Keratinocyte (primary cell): ENCODE results near the gene ANAPC1. TPM values are rescaled to one million over a fixed set of nuclear protein-coding genes. Genes with fewer than 3 reads are reported as not detected.
"Not testable (repeated sequence)": the region's sequence is repeated elsewhere in the genome, so short reads cannot be mapped to it uniquely, and the experiment has no call there.

ENCODE experiments used
- DNase-seq: peaks from one replicate; pipeline ENCODE4 v3.0.0-alpha.2; 2011; ENCODE audit warnings: low read depth, missing footprints, low spot score
- FAIRE-seq: peaks from 2 replicates; lab custom pipeline; 2011; peaks lifted over from hg19 to GRCh38; lab: Jason Lieb, UNC
- H2AFZ ChIP-seq: 2 replicates; pipeline ENCODE4 v1.6.0; 2012; ENCODE audit warnings: low read length, control low read depth, inconsistent platforms; ENCODE audit not compliant: control insufficient read depth
- H3K27ac ChIP-seq: 2 replicates; pipeline ENCODE4 v1.5.1; 2011; ENCODE audit warnings: low read length; ENCODE audit not compliant: control insufficient read depth, insufficient read depth
- H3K27me3 ChIP-seq: 3 replicates; pipeline ENCODE4 v1.6.0; 2011; ENCODE audit warnings: low read length; ENCODE audit not compliant: control insufficient read depth, insufficient read depth; ENCODE audit errors: extremely low read depth
- H3K36me3 ChIP-seq, 2 experiments: 2 replicates in 1 of 2; 3 replicates in 1 of 2; pipeline ENCODE4 v1.5.1; 2011; ENCODE audit warnings: low read length in 2 of 2, mild to moderate bottlenecking in 1 of 2; ENCODE audit not compliant: control insufficient read depth in 2 of 2, insufficient read depth in 2 of 2; ENCODE audit errors: extremely low read depth in 1 of 2
- H3K4me1 ChIP-seq: 3 replicates; pipeline ENCODE4 v1.5.1; 2011; ENCODE audit warnings: low read length; ENCODE audit not compliant: control insufficient read depth, insufficient read depth; ENCODE audit errors: extremely low read depth
- H3K4me2 ChIP-seq: 3 replicates; pipeline ENCODE4 v1.6.0; 2011; ENCODE audit warnings: low read depth, low read length; ENCODE audit not compliant: control insufficient read depth, insufficient read depth; ENCODE audit errors: extremely low read depth
- H3K4me3 ChIP-seq, 3 experiments: fragments of 200-600 bp in 1 of 3; sonication (generic) in 1 of 3; 2 replicates in 2 of 3; 3 replicates in 1 of 3; pipeline ENCODE4 v1.5.1; 2011 to 2016; ENCODE audit warnings: low read length in 3 of 3, mild to moderate bottlenecking in 3 of 3, control low read depth in 2 of 3, inconsistent platforms in 1 of 3, low read depth in 1 of 3, mixed read lengths in 1 of 3, mixed run types in 1 of 3, moderate library complexity in 1 of 3; ENCODE audit not compliant: control insufficient read depth in 2 of 3, insufficient read depth in 2 of 3; ENCODE audit errors: extremely low read depth in 1 of 3
- H3K79me2 ChIP-seq: 2 replicates; pipeline ENCODE4 v1.6.0; 2012; ENCODE audit warnings: low read length; ENCODE audit not compliant: control insufficient read depth, insufficient read depth
- H3K9ac ChIP-seq: 3 replicates; pipeline ENCODE4 v1.6.0; 2011; ENCODE audit warnings: low read length; ENCODE audit not compliant: control insufficient read depth, insufficient read depth; ENCODE audit errors: extremely low read depth
- H3K9me1 ChIP-seq: 3 replicates; pipeline ENCODE4 v1.6.0; 2011; ENCODE audit warnings: low read length; ENCODE audit not compliant: control insufficient read depth, insufficient read depth; ENCODE audit errors: extremely low read depth
- H3K9me3 ChIP-seq: 2 replicates; pipeline ENCODE4 v1.5.1; 2012; ENCODE audit warnings: low read depth, low read length; ENCODE audit not compliant: control insufficient read depth
- H4K20me1 ChIP-seq: 3 replicates; pipeline ENCODE4 v1.6.0; 2011; ENCODE audit warnings: low read length; ENCODE audit not compliant: control insufficient read depth, insufficient read depth; ENCODE audit errors: extremely low read depth
- CTCF ChIP-seq, 3 experiments: IDR thresholded peaks in 1 of 3; conservative IDR thresholded peaks in 1 of 3; optimal IDR thresholded peaks in 1 of 3; 2 replicates in 2 of 3; 3 replicates in 1 of 3; pipeline versions ENCODE3 to v1.5.1; 2011; ENCODE audit warnings: low read length in 3 of 3, mild to moderate bottlenecking in 3 of 3, moderate library complexity in 2 of 3, control low read depth in 1 of 3, inconsistent platforms in 1 of 3; ENCODE audit not compliant: insufficient read depth in 2 of 3; ENCODE audit errors: extremely low read depth in 1 of 3
- EZH2 ChIP-seq: IDR thresholded peaks from one replicate; pipeline ENCODE4 v1.6.1; 2012; ENCODE audit warnings: inconsistent platforms, mild to moderate bottlenecking, low read length, moderate library complexity
- dilution Hi-C: fragments of 300-500 bp; cut with MboI; formaldehyde crosslinking; loops from one replicate; pipeline ENCODE4 v1.7.0; 2020; ENCODE audit warnings: low sequenced_read_pairs; ENCODE audit not compliant: extremely low pct_ligation_motif_present
- polyA plus RNA-seq, 5 experiments: library from polyadenylated mRNA; depleted of rRNA in 3 of 5; stranded (reverse) in 3 of 5; stranded (forward) in 1 of 5; unstranded in 1 of 5; fragments of >200 nt; gene quantifications; 1 replicate in 1 of 5; 2 replicates in 3 of 5; 3 replicates in 1 of 5; pipeline versions ENCODE4 v1.2.1 to v1.2.3, GENCODE V29; 2011 to 2012; ENCODE audit warnings: missing spikeins in 2 of 5, low read depth in 1 of 5, low replicate concordance in 1 of 5

The ANAPC1 gene
- polyA plus RNA-seq, 1 donor (not counting 4 experiments of a cell fraction or from before 2014, with no cell fraction given), result 36.5 TPM

- Histone ChIP-seq H3K9me1 (no peaks in the 10 kb centered on the region), H3K9ac (no peak overlapping the region), H3K36me3 (no peaks in the 10 kb centered on the region), H4K20me1 (no peaks in the 10 kb centered on the region), H3K4me3 (no peak overlapping the region), H2AFZ (no peak overlapping the region), H3K27ac (no peak overlapping the region), H3K79me2 (no peaks in the 10 kb centered on the region), H3K9me3 (no peaks in the 10 kb centered on the region), H3K27me3 (peaks cover 27% of the 10 kb centered on the region), H3K4me1 (peaks cover 4% of the 10 kb centered on the region), H3K4me2 (no peak overlapping the region)
- dilution Hi-C loops, result loop anchor here (25.0 kb wide), 1 partner anchor 95 kb away; no protein-coding TSS in a partner anchor
- FAIRE-seq (no peak), DNase-seq (no peak)
- TF ChIP-seq CTCF (optimal IDR thresholded peaks at IDR 0.05 in 1 of 3, IDR thresholded peaks at IDR 0.05 in 1 of 3, conservative IDR thresholded peaks at IDR 0.05 in 1 of 3; ENCODE audit: extremely low read depth in 1 of 3, insufficient read depth in 2 of 3, low read length in 3 of 3) (no peak), EZH2 (no peak)
Measured at GRCh38 chr2:111917106-111917505, 33.1 kb upstream of the ANAPC1 start.

GRCh38 chr2:111912547-111912946 is 28.6 kb upstream of the ANAPC1 start:
- Histone ChIP-seq H3K36me3 (no peaks in the 10 kb centered on the region), H3K9me1 (no peaks in the 10 kb centered on the region), H2AFZ (no peak overlapping the region), H3K4me3 (no peak overlapping the region), H4K20me1 (no peaks in the 10 kb centered on the region), H3K4me1 (peaks cover 4% of the 10 kb centered on the region), H3K4me2 (no peak overlapping the region), H3K9ac (no peak overlapping the region), H3K79me2 (no peaks in the 10 kb centered on the region), H3K27ac (no peak overlapping the region), H3K9me3 (no peaks in the 10 kb centered on the region), H3K27me3 (peaks cover 10% of the 10 kb centered on the region)
- no peak for TF ChIP-seq EZH2
- dilution Hi-C loops, result loop anchor here (25.0 kb wide), 1 partner anchor 100 kb away; no protein-coding TSS in a partner anchor
- FAIRE-seq, result no peak
- DNase-seq, result no peak

- not testable (repeated sequence) for H3K27ac ChIP-seq, H3K9ac ChIP-seq, H3K79me2 ChIP-seq, H3K4me3 ChIP-seq, DNase-seq, H3K4me2 ChIP-seq, H3K9me1 ChIP-seq, H3K9me3 ChIP-seq, H4K20me1 ChIP-seq, H3K4me1 ChIP-seq, H2AFZ ChIP-seq, H3K27me3 ChIP-seq, FAIRE-seq, H3K36me3 ChIP-seq
- dilution Hi-C loops, result loop anchor here (25.0 kb wide), 1 partner anchor 101 kb away; no protein-coding TSS in a partner anchor
Measured at GRCh38 chr2:111911295-111911977, 27.4 kb upstream of the ANAPC1 start.
